ENCODE results near the gene OTUD7B. TPM values are rescaled to one million over a fixed set of nuclear protein-coding genes. Genes with fewer than 3 reads are reported as not detected.

The OTUD7B gene
- total and polyA plus RNA-seq, 2 donors (not counting 1 experiment from before 2014, with no cell fraction given) = 0.40 to 3.3 TPM

- CTCF ChIA-PET = interaction anchor here (0.6 to 1.3 kb wide), 4 partner anchors 35 to 394 kb away, joined by 3 to 7 read pairs (median 5); partner anchors contain the start of gene PRPF3
- POLR2A ChIA-PET = interaction anchor here (0.6 to 2.6 kb wide), 5 partner anchors 23 to 1082 kb away, joined by 3 to 37 read pairs (median 4); a partner anchor contains a TSS
- H3K4me3 Mint-ChIP-seq = peak within 1 kb of the TSS; percentile 98
- Histone ChIP-seq H3K9ac (ENCODE audit: low read length) (peak within 1 kb of the TSS; percentile 76), H2AFZ (ENCODE audit: insufficient read depth, low read depth, low read length, poor library complexity, severe bottlenecking) (peak within 1 kb of the TSS; percentile 91), H3K79me2 (ENCODE audit: control insufficient read depth, insufficient read depth, low read length) (peaks cover 16% of the 10 kb centered on the region), H4K20me1 (ENCODE audit: control insufficient read depth, insufficient read depth, low read length, poor library complexity, severe bottlenecking) (peaks cover 30% of the 10 kb centered on the region), H3K4me1 (ENCODE audit: control insufficient read depth in 2 of 2, insufficient read depth in 2 of 2, low read length in 2 of 2) (peaks cover 17 to 24% of the 10 kb centered on the region in 2 donors), H3K27me3 (replicated peaks in 1 of 4; ENCODE audit: control extremely low read depth in 1 of 4, control insufficient read depth in 3 of 4, insufficient read depth in 4 of 4, low read length in 3 of 4) (peaks cover 0 to 2% (median 0%) of the 10 kb centered on the region in 4 experiments), H3K27ac (ENCODE audit: low read length in 2 of 2) (peak within 1 kb of the TSS; percentile 74 to 90), H3K4me2 (replicated peaks; ENCODE audit: low read depth, low read length, poor library complexity, severe bottlenecking) (peak within 1 kb of the TSS; percentile 91), H3K9me3 (ENCODE audit: control extremely low read depth in 1 of 3, control insufficient read depth in 2 of 3, insufficient read depth in 1 of 3, low read length in 2 of 3) (no peaks in the 10 kb centered on the region), H3K36me3 (replicated peaks in 1 of 2; ENCODE audit: control extremely low read depth in 1 of 2, control insufficient read depth in 1 of 2, extremely low read depth in 1 of 2, insufficient read depth in 2 of 2, low read length in 1 of 2) (peaks cover 4 to 42% of the 10 kb centered on the region in 2 experiments), H3K4me3 (ENCODE audit: control extremely low read depth in 1 of 5, extremely low read depth in 1 of 5, insufficient read depth in 1 of 5, low read depth in 2 of 5, low read length in 4 of 5) (peak within 1 kb of the TSS; percentile 76 to 98 (median 89))
- ATAC-seq (ENCODE audit: low read depth) (peak; percentile 95), DNase-seq (peak; percentile 96)
- TF ChIP-seq CTCF (IDR thresholded peaks at IDR 0.05) (no peak), EZH2 (IDR thresholded peaks at IDR 0.05; ENCODE audit: borderline replicate concordance, insufficient read depth, low read depth, low read length, poor library complexity, severe bottlenecking) (no peak)
- peaks cover 38% of the 10 kb centered on the region for H3K4me1 Mint-ChIP-seq
- WGBS (ENCODE audit: insufficient coverage) = under 1% methylated on average over 37 of the region's 47 CpGs
- peak within 1 kb of the TSS; percentile 97 for H3K27ac Mint-ChIP-seq
- peaks cover 20% of the 10 kb centered on the region for H3K27me3 Mint-ChIP-seq
- intact Hi-C loops (cut with micrococcal nuclease) = loop anchor here (1.0 to 10.0 kb wide), 4 partner anchors 28 to 397 kb away; partner anchors contain the start of genes ANP32E, BOLA1 and PRPF3
- H3K9me3 Mint-ChIP-seq (ENCODE audit: insufficient read depth) = no peaks in the 10 kb centered on the region
Observed at GRCh38 chr1:149927563-149928400, 82.7 kb downstream of the OTUD7B start, which contains the start of gene SF3B4. TSS of gene SF3B4 (minus strand) at chr1:149927803. CDS start at chr1:149927759, 44 bp downstream.

All from B cell (primary cell).